Mucosa of gallbladder (tissue), 1 donor: Measurements from ENCODE around the gene CARD14. TPM values are rescaled to one million over a fixed set of nuclear protein-coding genes. Genes with fewer than 3 reads are reported as not detected.
A peak's percentile ranks its signal among the peaks of the same experiment; 100 is the strongest.

Source experiments
- DNase-seq: peaks from one replicate; pipeline ENCODE4 v3.0.0-alpha.2; 2020; ENCODE audit warnings: low spot score
- total RNA-seq: library from RNA; stranded (reverse); gene quantifications from one replicate; pipeline ENCODE4 v1.2.1, GENCODE V29; 2021
- donor health status: DM: no; HTN: no; CAD: no.

Gene CARD14
- total RNA-seq, 1 donor from 2014 or later = 0.29 TPM

DNA sequence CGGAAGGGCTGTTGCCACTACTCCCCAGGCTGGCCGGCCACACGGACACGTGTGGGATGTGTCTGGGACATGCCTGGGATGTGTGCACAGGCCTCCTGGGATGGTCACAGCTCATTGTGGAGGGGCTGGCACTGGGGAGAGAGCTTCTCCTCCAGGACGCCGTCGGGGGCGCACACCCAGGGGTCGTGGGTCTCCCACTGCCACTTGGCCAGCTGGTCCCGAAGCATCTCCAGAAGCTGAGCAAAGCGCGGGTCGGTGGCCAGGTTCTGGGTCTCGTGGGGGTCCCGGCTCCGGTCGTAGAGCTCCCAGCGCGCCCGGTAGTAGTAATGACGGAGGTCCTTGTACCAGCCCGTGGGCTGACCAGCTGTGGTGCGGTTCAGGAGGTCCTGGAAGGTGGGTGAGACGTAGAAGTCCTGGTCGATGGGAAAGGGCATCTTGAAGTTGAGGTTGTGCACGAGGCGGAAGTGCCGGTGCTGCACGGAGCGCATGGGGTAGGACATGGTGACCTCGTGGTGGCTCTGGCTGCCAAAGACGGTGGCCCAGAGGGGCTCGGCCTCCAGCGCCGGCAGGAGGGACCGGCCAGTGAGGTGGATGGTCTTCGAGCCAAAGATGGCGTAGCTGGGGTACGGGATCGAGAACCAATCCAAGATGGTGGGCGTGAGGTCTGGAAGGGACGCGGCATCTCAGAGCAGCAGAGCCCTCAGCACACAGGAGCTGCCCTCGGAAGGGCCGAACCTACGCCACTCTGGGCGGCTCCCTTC lies 40.7 kb downstream of the CARD14 start:
- no peak for DNase-seq

DNA sequence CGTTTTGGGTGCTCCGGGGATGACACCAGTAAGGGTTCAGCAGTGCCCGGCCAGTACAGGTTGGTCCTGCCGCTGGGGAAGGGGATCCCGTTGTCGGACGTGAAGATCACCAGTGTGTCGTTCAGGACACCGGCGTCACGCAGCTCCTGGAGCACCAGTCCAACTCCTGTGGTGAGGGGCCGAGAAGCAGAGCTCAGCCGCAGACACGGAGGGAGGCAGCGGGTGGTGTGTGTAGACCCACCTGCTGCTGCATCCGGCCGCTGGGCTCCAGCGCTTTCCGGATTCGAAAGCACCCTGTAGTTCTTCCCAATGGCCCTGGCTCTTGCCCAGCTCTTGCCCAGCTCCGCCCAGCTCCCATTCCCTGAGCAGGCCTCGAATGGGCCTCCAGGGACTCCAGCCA lies 42.3 kb downstream of the CARD14 start:
- no peak for DNase-seq

DNA sequence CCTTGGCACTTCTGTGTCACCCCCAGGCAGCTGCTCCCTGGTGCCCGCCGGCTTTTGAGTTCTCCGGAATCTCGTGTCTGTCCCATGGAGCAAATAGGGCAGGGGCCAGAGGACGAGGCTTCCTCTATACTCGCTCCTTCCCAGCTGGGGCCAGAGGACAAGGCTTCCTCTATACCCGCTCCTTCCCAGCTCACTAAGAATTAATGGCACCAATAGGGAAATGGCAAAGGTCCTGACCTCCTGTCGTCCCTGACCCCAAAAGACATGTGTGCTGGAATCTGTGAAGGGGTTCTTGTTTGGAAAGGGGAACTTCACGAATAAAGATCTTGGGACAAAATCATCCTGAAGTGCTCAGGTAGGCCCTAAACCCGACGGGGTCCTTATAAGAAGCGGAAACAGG lies 42.7 kb downstream of the CARD14 start:
- no peak for DNase-seq

DNA sequence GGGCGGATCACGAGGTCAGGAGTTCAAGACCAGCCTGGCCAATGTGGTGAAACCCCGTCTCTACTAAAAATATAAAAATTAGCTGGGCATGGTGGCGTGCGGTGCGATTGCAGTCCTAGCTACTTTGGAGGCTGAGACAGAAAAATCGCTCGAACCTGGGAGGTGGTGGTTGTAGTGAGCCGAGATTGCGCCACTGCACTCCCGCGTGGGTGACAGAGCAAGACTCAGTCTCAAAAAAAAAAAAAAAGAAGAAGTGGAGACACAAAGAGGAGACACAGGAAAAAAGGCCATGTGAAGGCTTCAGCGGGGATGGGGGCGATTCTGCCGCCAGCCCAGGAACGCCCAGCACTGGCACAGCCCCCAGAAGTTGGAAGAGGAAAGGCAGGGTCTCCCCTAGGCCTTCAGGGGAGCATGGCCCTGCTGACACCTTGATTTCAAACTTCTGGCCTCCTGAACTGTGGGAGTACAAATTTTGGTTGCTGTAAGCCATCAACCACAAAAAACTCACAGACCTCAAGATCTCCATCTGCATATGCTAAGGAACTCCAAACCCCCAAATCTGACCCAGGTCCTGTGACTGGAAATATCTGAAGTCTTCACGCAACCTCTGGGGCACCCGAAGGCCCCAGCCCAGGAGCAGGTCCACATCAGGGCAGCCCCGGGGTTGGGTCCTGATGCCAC lies 43.3 kb downstream of the CARD14 start:
- no peak for DNase-seq

DNA sequence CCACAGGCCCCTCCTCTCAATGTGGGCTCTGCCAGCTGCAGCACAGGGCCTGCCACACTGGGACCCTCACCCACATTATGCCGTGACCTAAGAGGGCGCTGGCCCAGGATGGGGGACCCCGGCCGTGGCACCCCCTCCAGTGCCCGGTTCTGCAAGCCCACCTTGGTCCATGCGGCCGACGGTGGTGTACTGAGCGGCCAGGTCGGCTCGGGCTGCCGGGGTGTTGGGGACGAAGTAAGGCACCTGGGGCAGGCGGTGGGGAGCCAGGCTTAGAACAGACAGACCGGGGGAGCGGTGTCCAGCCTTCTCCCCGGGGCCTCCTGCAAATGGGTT lies 43.8 kb downstream of the CARD14 start:
- no peak for DNase-seq

DNA sequence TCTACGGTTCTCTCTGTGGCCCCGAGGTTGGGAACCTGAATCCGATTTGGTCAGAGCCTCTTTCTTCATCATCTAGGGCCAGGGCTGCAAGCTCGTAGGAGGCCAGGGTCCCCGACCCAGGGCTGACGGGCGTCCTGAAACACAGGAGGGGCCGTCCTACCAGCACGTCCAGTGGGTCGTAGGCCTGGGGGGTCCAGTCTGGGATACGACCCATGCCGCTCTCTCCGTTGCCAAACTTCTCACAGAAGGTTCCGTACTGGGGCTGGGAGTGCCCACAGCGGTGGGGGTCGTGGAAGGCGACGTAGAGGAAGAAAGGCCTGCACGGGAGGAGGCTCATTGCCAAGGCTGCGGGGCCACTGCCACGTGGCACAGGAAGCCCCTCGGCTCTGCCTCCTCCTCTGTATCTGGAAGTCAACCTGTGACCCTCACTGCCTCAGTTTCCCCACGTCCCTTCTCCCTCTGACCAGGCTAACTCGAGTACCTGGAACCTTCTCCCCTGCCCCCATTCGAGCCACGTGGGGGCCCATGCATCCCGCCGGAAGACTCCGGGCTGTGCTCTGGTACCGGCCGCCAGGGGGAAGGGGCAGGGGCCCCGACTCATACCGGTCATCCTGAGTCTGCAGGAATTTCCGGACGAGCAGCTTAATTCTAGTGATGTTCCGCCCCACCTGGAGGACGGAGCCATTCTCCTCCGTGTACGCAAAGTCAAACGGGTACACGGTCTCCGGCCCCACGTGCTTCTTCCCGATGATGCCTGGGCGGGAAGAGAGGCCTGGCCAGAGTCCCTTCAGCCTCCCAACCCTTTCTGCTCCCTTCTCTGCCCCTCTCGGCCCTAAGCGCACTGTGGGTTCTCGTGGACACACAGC lies 44.4 kb downstream of the CARD14 start:
- DNase-seq = no peak

DNA sequence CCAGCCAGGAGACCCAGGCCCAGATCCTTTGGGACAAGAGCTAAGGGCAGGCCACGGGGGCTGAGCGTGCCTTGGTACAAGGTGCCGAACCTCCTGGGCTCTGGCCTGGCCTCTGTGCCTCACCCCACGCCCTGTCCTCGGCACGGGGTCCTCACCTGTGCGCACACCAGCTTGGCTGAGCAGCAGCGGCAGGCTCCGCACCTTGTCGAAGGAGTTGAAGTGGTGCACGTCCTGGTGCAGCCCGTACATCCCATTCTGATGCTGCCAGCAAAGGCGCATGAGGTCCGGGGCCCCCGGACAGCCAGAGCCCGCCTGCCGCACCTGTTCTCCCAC lies 45.0 kb downstream of the CARD14 start:
- no peak for DNase-seq

DNA sequence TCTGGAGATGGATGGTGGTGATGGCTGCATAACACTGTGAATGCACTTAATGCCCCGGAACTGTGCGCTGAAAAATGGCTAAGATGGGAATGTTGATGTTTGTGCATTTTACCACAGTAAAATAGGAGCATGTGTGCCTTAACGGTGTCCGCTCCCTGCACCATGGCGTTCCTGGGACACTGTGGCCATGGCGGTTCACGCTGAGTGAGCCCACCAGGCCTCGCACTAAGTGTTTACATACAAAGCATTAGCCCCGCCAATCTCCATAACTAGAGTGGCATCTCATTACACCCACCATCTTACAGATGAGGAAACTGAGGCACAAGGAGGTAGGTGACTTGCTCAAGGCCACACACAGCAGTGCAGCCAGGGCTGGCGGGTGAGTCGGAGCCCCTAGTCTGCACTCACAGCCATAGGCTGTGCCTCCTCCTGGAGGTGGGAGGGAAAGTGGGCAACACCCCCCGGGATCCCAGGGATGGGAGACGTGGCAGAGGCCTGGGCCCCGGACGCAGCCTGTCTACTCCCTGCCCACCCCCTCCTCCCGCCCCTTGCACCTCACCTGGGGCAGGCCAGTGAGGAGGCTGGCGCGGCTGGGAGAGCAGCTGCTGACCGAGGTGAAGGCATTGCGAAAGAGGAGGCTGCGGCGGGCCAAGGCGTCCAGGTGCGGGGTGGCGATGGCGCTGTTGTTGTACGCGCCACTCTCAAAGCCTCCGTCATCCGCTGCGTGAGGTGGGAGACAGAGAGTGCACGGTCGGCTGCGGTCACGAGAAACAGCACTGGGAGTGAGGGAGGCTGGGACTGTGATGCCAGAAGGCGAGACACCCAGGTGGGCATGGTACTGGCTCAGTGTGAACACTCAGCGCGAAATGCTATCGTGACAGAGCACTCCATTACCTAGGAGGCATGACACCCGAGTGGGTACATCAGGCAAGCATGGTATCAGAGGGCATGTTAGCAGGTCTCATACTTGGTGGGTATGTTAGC lies 46.9 kb downstream of the CARD14 start:
- no peak for DNase-seq

DNA sequence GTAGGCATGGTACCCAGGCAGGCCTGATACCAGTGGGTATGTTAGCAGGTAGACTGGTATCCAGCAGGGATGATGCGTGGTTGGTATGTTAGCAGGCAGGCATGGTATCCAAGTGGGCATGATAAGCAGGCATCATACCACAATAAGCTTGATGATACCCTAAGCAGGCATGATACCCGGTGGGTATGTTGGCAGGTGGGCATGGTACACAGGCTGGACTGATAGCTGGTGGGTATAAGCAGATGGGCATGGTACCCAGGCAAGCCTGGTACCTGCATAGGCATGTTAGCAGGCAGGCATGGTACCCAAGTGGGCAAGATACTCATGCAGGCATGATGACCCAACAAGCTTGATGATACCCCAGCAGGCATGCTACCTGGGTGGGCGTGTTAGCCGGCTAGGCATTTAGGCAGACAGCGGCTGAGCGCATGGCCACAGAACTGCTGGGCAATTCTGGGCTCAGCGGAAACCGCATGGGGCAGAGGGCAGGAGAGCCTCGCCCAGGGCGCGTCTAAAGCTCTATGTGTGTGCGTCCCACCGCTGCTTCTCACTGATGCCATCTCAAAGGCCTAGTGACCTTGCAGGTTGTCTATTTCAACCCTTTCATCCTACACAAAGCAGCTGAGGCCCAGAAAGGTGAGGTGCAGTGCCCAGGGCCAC lies 48.0 kb downstream of the CARD14 start:
- DNase-seq = no peak

DNA sequence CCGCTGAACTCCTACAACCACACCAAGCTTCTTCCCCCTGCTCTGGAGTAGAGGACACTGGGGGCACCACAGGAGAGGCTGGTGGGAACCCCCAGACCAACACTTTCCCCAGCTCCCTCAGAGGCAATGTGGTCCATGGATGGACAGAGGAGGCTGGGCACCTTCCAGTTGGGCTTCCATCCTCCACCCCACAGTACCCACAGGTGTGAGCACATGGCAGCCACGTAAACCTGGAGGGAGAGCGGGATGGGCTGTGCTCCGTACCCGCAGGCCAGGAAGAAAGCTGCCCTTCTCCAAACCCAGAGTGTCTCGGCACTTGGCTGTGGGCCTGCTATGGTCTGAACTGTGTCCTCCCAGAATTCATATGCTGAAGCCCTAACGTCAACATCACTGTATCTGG lies 48.6 kb downstream of the CARD14 start:
- DNase-seq = no peak

DNA sequence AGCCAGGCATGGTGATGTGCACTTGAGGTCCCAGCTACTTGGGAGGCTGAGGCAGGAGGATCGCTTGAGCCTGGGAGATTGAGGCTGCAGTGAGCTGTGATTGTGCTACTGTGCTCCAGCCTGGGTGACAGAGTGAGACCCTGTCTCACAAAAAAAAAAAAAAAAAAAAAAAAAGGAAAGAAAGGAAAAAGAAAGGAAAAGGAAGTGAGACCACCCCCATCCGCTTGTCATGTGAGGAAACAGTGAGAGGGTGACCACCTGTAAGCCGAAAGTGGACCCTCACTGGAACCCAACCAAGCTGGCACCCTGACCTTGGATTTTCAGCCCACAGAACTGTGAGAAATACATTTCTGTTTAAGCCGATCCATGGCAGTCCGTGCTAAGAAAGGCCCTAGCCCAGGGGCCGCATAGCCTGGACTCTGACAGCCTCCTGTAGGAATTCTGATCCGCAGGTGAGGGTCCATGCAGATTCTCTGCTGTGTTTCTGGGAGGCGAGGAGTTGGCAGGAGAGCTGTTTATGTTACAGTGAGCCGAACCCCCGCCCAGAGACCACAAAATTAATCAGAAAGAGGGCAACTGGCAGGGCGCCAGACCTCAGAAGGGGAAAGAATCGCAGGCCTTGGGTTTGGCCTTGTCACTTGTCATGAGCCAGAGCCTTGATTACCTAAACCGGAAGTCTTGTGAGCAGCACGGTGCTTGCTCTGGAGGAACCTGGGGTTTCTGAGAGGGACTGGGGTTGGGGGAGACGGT lies 49.4 kb downstream of the CARD14 start:
- peak; percentile 82 for DNase-seq

DNA sequence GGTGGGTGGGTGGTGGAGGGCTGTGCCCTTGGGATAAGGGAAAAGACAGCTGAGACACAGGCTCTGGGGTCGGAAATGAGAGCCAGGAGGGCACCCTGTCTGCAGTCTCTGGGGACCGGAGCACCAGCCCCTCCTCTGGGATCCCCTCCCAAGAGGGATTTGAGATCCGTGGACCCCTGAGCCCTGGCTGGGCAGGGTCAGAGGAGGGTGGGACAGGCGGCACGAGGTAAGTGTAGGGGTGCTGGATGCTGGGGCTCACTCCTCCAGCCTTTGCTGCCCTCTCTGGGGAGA lies 49.9 kb downstream of the CARD14 start:
- DNase-seq = no peak

DNA sequence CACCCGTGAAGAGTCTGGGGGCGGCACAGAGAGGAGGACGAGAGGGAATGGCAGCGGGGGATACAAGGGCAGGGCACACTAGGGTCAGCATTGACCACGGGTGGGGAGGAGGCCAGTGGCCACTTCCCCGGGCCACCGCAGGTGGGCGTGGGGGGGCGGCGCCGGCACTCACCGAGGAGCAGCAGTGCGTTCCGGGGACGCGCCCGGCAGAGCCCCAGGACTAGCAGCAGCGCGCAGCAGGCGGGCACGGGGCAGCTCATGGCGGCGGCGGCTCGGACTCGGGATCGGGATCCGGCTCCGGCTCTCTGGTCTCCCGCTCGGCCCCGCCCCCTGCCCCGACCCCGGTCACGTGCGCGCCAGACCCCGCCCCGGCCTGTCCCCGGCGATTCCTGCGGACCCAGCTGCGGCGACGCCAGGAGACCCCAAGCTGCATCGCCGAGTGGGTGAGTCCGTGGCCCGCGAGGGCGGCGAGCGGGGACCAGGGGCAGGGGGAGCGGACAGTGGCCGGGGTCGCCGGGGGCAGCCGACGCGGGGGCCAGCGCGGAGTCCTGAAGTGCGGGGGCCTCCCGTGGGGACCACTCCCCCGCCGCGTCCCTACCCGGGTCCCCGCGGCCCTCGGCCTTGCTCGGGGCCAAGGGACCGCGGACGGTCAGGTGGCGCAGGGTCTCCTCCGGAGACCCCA lies 50.4 kb downstream of the CARD14 start, which contains the start of the genes SGSH and SLC26A11:
Gene SGSH, minus strand, starts transcription at position 280 of the 682 bp plus-strand sequence. Its CDS starts 20 bp downstream, at position 260.
Gene SLC26A11, plus strand, starts transcription at position 374 of the 682 bp plus-strand sequence. CDS start 1,134 bp downstream, outside the sequence.
- DNase-seq = peak; percentile 74

DNA sequence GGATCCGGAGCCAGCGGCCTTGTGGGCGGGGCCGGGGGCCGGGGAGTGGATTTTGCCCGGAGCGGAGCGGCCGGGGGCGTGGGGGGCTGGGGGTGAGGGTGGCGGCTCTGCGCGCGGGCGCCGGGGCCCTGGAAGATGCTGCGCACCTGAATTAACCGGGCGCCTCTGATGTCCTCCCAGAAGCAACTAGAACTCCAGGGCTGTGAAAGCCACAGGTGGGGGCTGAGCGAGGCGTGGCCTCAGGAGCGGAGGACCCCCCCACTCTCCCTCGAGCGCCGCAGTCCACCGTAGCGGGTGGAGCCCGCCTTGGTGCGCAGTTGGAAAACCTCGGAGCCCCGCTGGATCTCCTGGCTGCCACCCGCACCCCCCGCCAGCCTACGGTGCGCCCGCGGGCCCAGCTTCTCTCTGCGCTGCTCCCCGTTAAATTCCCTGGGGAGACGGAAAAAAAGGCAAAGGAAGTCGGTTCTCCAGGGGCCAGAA lies 50.9 kb downstream of the CARD14 start:
- no peak for DNase-seq

DNA sequence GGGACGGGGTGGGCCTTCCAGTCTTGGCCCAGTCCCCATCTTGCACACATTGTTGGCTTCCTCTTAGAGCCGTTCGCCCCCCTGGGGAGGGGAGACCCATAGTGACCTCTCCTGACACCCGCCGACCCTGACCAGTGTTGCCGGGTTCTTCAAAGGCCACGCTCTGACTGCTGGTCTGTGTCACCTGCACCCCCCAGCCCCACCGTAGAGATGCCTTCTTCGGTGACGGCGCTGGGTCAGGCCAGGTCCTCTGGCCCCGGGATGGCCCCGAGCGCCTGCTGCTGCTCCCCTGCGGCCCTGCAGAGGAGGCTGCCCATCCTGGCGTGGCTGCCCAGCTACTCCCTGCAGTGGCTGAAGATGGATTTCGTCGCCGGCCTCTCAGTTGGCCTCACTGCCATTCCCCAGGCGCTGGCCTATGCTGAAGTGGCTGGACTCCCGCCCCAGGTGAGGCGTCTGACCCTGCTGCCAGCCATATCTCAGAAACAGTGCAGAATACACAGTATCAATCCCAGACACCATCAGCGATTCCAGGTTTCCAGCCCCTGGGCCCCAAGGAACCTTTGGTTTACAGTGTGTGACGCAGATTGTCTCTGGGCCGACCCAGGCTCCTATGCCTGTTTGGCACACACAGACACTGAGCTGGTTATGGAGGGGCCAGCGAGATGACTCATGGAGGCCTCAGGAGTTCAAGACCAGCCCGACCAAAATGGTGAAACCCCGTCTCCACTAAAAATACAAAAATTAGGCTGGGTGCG lies 51.7 kb downstream of the CARD14 start:
- DNase-seq = no peak

DNA sequence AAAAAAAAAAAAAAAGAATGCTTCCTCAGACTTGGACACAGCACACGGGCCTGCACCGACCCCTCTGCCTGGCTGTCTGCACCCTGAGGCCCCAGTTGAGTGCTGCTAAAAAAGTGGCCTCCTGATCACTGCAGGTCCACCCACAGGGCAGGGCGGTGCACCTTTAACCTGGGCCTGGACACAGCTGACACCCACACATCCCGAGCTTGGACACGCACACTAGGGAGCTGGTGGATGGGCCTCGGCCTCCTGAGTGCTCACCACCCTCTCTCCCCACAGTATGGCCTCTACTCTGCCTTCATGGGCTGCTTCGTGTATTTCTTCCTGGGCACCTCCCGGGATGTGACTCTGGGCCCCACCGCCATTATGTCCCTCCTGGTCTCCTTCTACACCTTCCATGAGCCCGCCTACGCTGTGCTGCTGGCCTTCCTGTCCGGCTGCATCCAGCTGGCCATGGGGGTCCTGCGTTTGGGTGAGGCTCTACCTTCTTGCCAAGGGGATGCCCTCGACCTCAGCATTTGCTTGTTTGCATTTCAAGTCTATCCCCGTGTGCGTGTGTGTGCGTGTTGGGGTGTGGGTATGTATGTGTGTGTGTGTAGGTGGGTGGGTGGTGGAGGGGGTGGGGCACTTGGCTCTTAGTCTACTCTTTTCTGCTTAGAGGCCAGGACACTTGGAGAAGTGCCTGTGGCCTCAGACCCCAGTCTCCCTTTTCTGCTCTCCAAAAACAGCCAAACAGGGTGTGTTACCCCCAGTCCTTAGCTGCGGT lies 52.7 kb downstream of the CARD14 start:
- DNase-seq = no peak

DNA sequence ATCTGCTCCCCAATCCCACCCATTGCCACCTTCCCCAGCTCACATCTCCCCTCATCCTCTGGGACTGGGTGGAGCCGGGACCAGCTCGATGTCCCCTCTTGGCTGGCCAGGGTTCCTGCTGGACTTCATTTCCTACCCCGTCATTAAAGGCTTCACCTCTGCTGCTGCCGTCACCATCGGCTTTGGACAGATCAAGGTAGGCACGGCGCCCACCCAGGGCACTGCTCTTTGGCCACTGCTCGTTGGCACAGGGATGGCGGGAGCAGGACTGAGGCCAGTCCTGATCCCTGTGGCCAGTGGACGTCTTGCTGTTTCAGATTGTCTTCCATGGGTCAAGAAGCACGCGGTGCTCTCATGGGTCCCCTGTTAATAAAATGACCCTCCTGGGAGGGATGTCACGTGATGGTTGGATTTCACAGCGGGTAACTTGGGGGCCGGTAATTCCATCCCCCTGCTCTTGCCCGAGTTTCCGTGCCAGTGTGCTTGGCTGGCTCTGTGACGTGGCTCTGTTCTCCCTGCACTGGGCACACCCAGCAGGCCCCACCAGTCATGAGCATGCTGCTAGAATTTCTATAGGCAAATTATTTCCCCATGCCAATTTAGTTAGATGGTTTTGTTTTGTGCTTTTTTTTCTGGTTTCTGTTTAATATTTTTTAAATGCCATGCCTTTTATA lies 53.4 kb downstream of the CARD14 start:
- DNase-seq = no peak
